OCI-LY1 (cell line): ENCODE measurements around the gene ESPNL.

Experiments used
- H2AFZ ChIP-seq: fragments of 200-600 bp; sonication (generic), shearing (Covaris generic); 2 replicates; pipeline ENCODE4 v1.6.0; 2014; ENCODE audit warnings: antibody characterized with exemption, mild to moderate bottlenecking, low read length
- H3F3A ChIP-seq: fragments of 200-600 bp; sonication (generic), shearing (Covaris generic); 2 replicates; pipeline ENCODE4 v1.6.0; 2014; ENCODE audit warnings: mild to moderate bottlenecking, antibody characterized with exemption, low read length, moderate library complexity; ENCODE audit not compliant: insufficient read depth
- H3K27ac ChIP-seq: fragments of 200-600 bp; sonication (generic); 2 replicates; pipeline ENCODE4 v1.5.1; 2014; ENCODE audit warnings: low read length, mixed run types, mild to moderate bottlenecking, low read depth; ENCODE audit not compliant: poor library complexity, severe bottlenecking
- H3K27me3 ChIP-seq: fragments of 200-600 bp; sonication (generic); 2 replicates; pipeline ENCODE4 v1.6.0; 2014; ENCODE audit warnings: antibody characterized with exemption, mild to moderate bottlenecking, low read length, moderate library complexity; ENCODE audit not compliant: insufficient read depth
- H3K36me3 ChIP-seq: fragments of 200-600 bp; sonication (generic); 2 replicates; pipeline ENCODE4 v1.6.1; 2014; ENCODE audit warnings: mild to moderate bottlenecking, antibody characterized with exemption, low read length, moderate library complexity, mixed read lengths; ENCODE audit not compliant: insufficient read depth
- H3K4me1 ChIP-seq: fragments of 200-600 bp; sonication (generic); 2 replicates; pipeline ENCODE4 v1.5.1; 2014; ENCODE audit warnings: mild to moderate bottlenecking, low read length, moderate library complexity; ENCODE audit not compliant: insufficient read depth, severe bottlenecking
- H3K4me2 ChIP-seq: fragments of 200-600 bp; sonication (generic), shearing (Covaris generic); 2 replicates; pipeline ENCODE4 v1.6.1; 2014; ENCODE audit warnings: low read length
- H3K4me3 ChIP-seq: fragments of 200-600 bp; sonication (generic); 2 replicates; pipeline ENCODE4 v1.5.1; 2014; ENCODE audit warnings: low read length, low read depth, mild to moderate bottlenecking, mixed read lengths; ENCODE audit not compliant: poor library complexity, severe bottlenecking
- H3K79me2 ChIP-seq: fragments of 200-600 bp; shearing (Covaris generic); 2 replicates; pipeline ENCODE4 v1.6.1; 2016; ENCODE audit warnings: mixed run types, low read length, mixed read lengths; ENCODE audit not compliant: insufficient read depth
- H3K9ac ChIP-seq: fragments of 200-600 bp; sonication (generic), shearing (Covaris generic); 2 replicates; pipeline ENCODE4 v1.6.1; 2014; ENCODE audit warnings: mild to moderate bottlenecking, low read length, mixed read lengths
- H3K9me2 ChIP-seq: fragments of 200-600 bp; sonication (generic), shearing (Covaris generic); 2 replicates; pipeline ENCODE4 v1.6.1; 2014; ENCODE audit warnings: low read depth, mild to moderate bottlenecking, low read length, mixed read lengths
- H3K9me3 ChIP-seq: fragments of 200-600 bp; shearing (Covaris generic); 2 replicates; pipeline ENCODE4 v1.6.1; 2014; ENCODE audit warnings: low read length, mixed read lengths
- H4K20me1 ChIP-seq: fragments of 200-600 bp; sonication (generic), shearing (Covaris generic); 2 replicates; pipeline ENCODE4 v1.6.0; 2016; ENCODE audit warnings: mild to moderate bottlenecking, low read length; ENCODE audit not compliant: insufficient read depth
- EZH2 ChIP-seq: fragments of 200-600 bp; sonication (generic), shearing (Covaris generic); IDR thresholded peaks from 2 replicates; pipeline ENCODE4 v1.8.0; 2017; ENCODE audit warnings: borderline replicate concordance, mixed run types, mild to moderate bottlenecking, antibody characterized with exemption, low read length, moderate library complexity, mixed read lengths
- TF ChIP-seq, protein P1 (sequence below): fragments of 200-600 bp; sonication (generic), shearing (Covaris generic); IDR thresholded peaks from 2 replicates; pipeline ENCODE4 v1.5.1; 2017; ENCODE audit warnings: mild to moderate bottlenecking, antibody characterized with exemption, low read length, moderate library complexity, mixed read lengths

ESPNL gene

DNA sequence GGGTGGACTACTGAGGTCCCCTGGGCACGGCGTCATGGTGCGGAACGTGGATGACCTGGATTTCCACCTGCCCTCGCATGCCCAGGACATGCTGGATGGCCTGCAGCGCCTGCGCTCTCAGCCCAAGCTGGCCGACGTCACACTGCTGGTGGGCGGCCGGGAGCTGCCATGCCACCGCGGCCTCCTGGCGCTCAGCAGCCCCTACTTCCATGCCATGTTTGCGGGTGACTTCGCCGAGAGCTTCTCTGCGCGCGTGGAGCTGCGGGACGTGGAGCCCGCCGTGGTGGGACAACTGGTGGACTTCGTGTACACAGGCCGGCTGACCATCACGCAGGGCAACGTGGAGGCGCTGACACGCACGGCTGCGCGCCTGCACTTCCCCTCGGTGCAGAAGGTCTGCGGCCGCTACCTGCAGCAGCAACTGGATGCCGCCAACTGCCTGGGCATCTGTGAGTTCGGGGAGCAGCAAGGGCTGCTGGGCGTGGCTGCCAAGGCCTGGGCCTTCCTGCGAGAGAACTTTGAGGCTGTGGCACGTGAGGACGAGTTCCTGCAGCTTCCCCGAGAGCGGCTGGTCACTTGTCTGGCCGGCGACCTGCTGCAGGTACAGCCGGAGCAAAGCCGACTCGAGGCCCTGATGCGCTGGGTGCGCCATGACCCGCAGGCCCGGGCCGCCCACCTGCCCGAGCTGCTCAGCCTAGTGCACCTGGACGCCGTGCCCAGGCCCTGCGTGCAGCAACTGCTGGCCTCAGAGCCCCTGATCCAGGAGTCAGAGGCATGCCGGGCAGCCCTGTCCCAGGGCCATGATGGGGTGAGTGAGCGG is 40.8 kb downstream of the ESPNL start:
- Histone ChIP-seq H3K4me3 (no peak overlapping the region), H3K4me1 (peaks cover 11% of the 10 kb centered on the region), H3K9me3 (no peaks in the 10 kb centered on the region), H3K9me2 (no peaks in the 10 kb centered on the region), H2AFZ (no peak overlapping the region), H3K27me3 (peaks cover 26% of the 10 kb centered on the region; the same call in 1 of the 2 replicates), H4K20me1 (no peaks in the 10 kb centered on the region), H3K4me2 (no peak overlapping the region), H3K27ac (no peak overlapping the region), H3K79me2 (no peaks in the 10 kb centered on the region), H3K9ac (no peak overlapping the region), H3K36me3 (no peaks in the 10 kb centered on the region), H3F3A (no peaks in the 10 kb centered on the region)
- TF ChIP-seq, protein P1, sequence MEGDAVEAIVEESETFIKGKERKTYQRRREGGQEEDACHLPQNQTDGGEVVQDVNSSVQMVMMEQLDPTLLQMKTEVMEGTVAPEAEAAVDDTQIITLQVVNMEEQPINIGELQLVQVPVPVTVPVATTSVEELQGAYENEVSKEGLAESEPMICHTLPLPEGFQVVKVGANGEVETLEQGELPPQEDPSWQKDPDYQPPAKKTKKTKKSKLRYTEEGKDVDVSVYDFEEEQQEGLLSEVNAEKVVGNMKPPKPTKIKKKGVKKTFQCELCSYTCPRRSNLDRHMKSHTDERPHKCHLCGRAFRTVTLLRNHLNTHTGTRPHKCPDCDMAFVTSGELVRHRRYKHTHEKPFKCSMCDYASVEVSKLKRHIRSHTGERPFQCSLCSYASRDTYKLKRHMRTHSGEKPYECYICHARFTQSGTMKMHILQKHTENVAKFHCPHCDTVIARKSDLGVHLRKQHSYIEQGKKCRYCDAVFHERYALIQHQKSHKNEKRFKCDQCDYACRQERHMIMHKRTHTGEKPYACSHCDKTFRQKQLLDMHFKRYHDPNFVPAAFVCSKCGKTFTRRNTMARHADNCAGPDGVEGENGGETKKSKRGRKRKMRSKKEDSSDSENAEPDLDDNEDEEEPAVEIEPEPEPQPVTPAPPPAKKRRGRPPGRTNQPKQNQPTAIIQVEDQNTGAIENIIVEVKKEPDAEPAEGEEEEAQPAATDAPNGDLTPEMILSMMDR = no peak
- no peak for TF ChIP-seq EZH2

DNA sequence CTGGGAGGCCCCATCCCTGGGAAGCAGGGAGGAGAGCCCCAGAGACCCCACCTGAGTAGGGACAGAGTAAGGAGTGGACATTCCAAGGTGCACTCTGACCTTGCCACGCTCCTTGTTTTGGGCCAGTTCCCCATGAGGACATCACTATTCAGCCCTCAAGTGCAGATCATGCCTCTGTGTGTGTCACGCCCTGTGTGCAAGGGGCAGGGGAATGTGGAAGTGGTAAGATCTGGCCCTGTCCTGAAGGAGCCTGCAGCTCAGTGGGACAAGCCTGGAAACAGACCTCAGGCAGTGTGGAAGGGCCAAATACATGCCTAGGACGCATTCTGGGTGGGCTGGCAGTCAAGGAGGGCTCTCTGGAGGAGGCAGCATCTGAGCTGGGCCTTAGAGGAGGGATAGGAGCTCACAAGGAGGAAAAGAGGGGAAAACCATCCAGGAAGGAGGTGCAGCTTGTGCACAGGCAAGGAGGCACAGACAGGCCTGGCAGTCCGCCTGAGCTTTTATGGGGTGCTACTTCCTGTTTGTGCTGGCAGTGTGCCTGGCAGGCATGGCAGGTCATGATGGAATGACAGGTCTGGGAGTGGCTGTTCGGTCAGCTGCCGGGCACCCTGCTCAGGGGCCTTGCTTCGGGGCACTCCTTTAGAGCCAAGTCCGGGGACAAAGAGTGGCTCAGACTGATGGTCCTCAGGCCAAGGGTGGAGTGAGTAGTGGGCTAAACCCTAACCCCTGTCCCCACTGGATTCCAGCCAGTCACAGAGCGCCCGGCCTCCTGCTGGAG is 41.6 kb downstream of the ESPNL start:
- Histone ChIP-seq H3F3A (no peaks in the 10 kb centered on the region), H3K9me3 (no peaks in the 10 kb centered on the region), H3K36me3 (no peaks in the 10 kb centered on the region), H2AFZ (no peak overlapping the region), H3K79me2 (no peaks in the 10 kb centered on the region), H3K9me2 (no peaks in the 10 kb centered on the region), H3K27ac (no peak overlapping the region), H3K4me3 (no peak overlapping the region), H3K4me2 (no peak overlapping the region), H3K4me1 (peaks cover 11% of the 10 kb centered on the region), H4K20me1 (no peaks in the 10 kb centered on the region), H3K27me3 (peaks cover 23% of the 10 kb centered on the region; the same call in 1 of the 2 replicates), H3K9ac (no peak overlapping the region)
- TF ChIP-seq, protein P1 = no peak
- TF ChIP-seq EZH2 = no peak

DNA sequence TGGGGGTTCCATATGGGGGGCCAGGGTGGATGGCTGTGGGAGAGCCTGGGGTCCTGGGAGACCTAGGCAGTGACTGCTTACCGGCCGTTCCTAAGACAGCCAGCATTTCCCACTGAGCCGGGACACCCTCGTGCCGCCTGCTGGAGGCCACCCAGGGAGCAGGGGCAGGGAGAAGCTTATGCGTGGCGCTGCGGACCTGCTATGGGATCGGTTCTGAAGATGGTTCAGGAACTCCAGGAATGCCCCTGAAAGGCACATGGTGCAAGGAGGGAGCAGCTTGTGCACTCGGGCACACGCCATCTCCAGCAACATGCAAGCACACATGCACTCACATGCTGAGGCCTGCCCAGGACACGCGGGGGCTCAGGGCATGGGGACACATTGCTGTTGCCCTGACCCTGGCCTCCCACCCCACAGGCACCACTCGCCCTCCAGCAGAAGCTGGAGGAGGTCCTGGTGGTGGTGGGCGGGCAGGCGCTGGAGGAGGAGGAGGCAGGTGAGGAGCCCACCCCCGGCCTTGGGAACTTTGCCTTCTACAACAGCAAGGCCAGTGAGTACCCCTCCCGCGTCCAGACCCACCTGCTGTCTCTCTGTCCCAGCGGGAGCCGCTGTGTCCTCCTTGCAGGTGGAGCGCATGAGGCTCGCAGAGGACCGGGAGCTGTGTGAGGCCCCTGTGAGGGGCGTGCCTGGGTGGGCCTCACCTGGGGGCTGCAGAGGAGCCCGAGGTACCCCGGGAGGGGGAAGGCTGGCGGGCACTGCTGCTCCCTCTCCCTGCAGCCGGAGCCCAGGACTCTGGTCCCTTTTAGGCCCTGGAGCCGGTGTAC is 42.5 kb downstream of the ESPNL start:
- no peak overlapping the region for H2AFZ ChIP-seq
- peaks cover 14% of the 10 kb centered on the region for H3K4me1 ChIP-seq
- H3K27me3 ChIP-seq = peaks cover 21% of the 10 kb centered on the region; the same call in 1 of the 2 replicates
- no peak overlapping the region for H3K27ac ChIP-seq
- TF ChIP-seq EZH2 = no peak
- TF ChIP-seq, protein P1 = no peak
- no peaks in the 10 kb centered on the region for H3K9me2 ChIP-seq
- no peaks in the 10 kb centered on the region for H3K9me3 ChIP-seq
- H4K20me1 ChIP-seq = no peaks in the 10 kb centered on the region
- H3K4me2 ChIP-seq = no peak overlapping the region
- H3K4me3 ChIP-seq = no peak overlapping the region
- H3F3A ChIP-seq = no peaks in the 10 kb centered on the region
- no peaks in the 10 kb centered on the region for H3K79me2 ChIP-seq
- no peak overlapping the region for H3K9ac ChIP-seq
- H3K36me3 ChIP-seq = no peaks in the 10 kb centered on the region
